Vagina (tissue), 2 donors: ENCODE results near the gene MC1R. TPM values are rescaled to one million over a fixed set of nuclear protein-coding genes. Genes with fewer than 3 reads are reported as not detected.

Experiments used
- DNase-seq, 2 donors: peaks; one replicate each; pipeline ENCODE4 v3.0.0-alpha.2; 2017; ENCODE audit errors: extremely low spot score in 2 of 2
- H3K27ac ChIP-seq: fragments of 200-600 bp; sonication (generic); one replicate; pipeline ENCODE4 v1.5.1; 2019
- H3K27me3 ChIP-seq: fragments of 200-600 bp; sonication (generic); one replicate; pipeline ENCODE4 v1.5.1; 2019
- H3K36me3 ChIP-seq, 2 donors: fragments of 200-600 bp; sonication (generic); one replicate each; pipeline ENCODE4 v1.5.1; 2017 to 2019
- H3K4me1 ChIP-seq: fragments of 200-600 bp; sonication (generic); one replicate; pipeline ENCODE4 v1.5.1; 2019
- H3K4me3 ChIP-seq, 2 donors: fragments of 200-600 bp; sonication (generic); 1 replicate in 1 of 2; 2 replicates in 1 of 2; pipeline ENCODE4 v1.5.1; 2016 to 2019
- H3K9me3 ChIP-seq: fragments of 200-600 bp; sonication (generic); one replicate; pipeline ENCODE4 v1.5.1; 2019
- CTCF ChIP-seq, 3 experiments: fragments of 450-650 bp in 2 of 3; fragments of 200-600 bp in 1 of 3; sonication (generic) in 1 of 3; IDR thresholded peaks; one replicate each; pipeline ENCODE4 v1.5.1; 2017 to 2019; ENCODE audit warnings: antibody characterized with exemption in 3 of 3, mild to moderate bottlenecking in 2 of 3, moderate library complexity in 2 of 3
- POLR2A ChIP-seq, 2 donors: fragments of 450-650 bp; IDR thresholded peaks; one replicate each; pipeline ENCODE4 v1.6.1; 2017; ENCODE audit warnings: antibody characterized with exemption in 2 of 2, mild to moderate bottlenecking in 2 of 2, moderate library complexity in 2 of 2
- POLR2AphosphoS5 ChIP-seq, 2 donors: sonication (generic); formaldehyde crosslinking; IDR thresholded peaks; one replicate each; pipeline ENCODE4 v1.9.0; 2017; ENCODE audit warnings: antibody characterized with exemption in 2 of 2, mild to moderate bottlenecking in 2 of 2, low read depth in 1 of 2; ENCODE audit not compliant: insufficient read depth in 1 of 2
- intact Hi-C: fragments of 100-400 bp; cut with DNase I; formaldehyde crosslinking; loops from one replicate; pipeline ENCODE4 v1.15.1; 2023
- total RNA-seq: library from RNA; depleted of rRNA; stranded (reverse); fragments of >200 nt; gene quantifications from one replicate; pipeline ENCODE4 v1.2.3, GENCODE V29; 2016

The MC1R gene
- total RNA-seq, 1 donor from 2014 or later, result 4.4 TPM

- no peak for TF ChIP-seq CTCF (IDR thresholded peaks at IDR 0.05)
- TF ChIP-seq POLR2AphosphoS5 (IDR thresholded peaks at IDR 0.05; ENCODE audit: insufficient read depth in 1 of 2, low read depth in 1 of 2), result no peak
- no peak for TF ChIP-seq POLR2A (IDR thresholded peaks at IDR 0.05)
- intact Hi-C loops, result no loop called here
- H3K36me3 ChIP-seq, result peaks cover 0 to 86% of the 10 kb centered on the region in 2 donors
Observed at GRCh38 chr16:89892055-89892630, 26.5 kb upstream of the MC1R start.

GRCh38 chr16:89892635-89893034, 26.0 kb upstream of the MC1R start:
- no peaks in the 10 kb centered on the region for H3K4me1 ChIP-seq
- no peaks in the 10 kb centered on the region for H3K9me3 ChIP-seq
- TF ChIP-seq CTCF (IDR thresholded peaks at IDR 0.05) (no peak), POLR2AphosphoS5 (IDR thresholded peaks at IDR 0.05; ENCODE audit: insufficient read depth in 1 of 2, low read depth in 1 of 2) (no peak), POLR2A (IDR thresholded peaks at IDR 0.05) (no peak)
- DNase-seq, result no peak
- H3K36me3 ChIP-seq, result peaks cover 0 to 86% of the 10 kb centered on the region in 2 donors
- H3K27me3 ChIP-seq, result no peaks in the 10 kb centered on the region
- intact Hi-C loops, result no loop called here
- no peak overlapping the region for H3K4me3 ChIP-seq
- no peak overlapping the region for H3K27ac ChIP-seq

More at GRCh38 chr16:89892055-89892630, 26.5 kb upstream of the MC1R start:
- no peak for DNase-seq
- Histone ChIP-seq H3K27ac (no peak overlapping the region), H3K4me1 (no peaks in the 10 kb centered on the region), H3K9me3 (no peaks in the 10 kb centered on the region), H3K27me3 (no peaks in the 10 kb centered on the region), H3K4me3 (no peak overlapping the region)

GRCh38 chr16:89893642-89894548, 24.8 kb upstream of the MC1R start:
- H3K27ac ChIP-seq, result no peak overlapping the region
- intact Hi-C loops, result no loop called here
- no peak overlapping the region for H3K4me3 ChIP-seq
- no peaks in the 10 kb centered on the region for H3K4me1 ChIP-seq
- H3K36me3 ChIP-seq, result peaks cover 0 to 89% of the 10 kb centered on the region in 2 donors
- DNase-seq, result no peak
- no peak for TF ChIP-seq POLR2A (IDR thresholded peaks at IDR 0.05)
- no peak for TF ChIP-seq POLR2AphosphoS5 (IDR thresholded peaks at IDR 0.05; ENCODE audit: insufficient read depth in 1 of 2, low read depth in 1 of 2)
- TF ChIP-seq CTCF (IDR thresholded peaks at IDR 0.05), result no peak
- H3K9me3 ChIP-seq, result no peaks in the 10 kb centered on the region
- no peaks in the 10 kb centered on the region for H3K27me3 ChIP-seq

- intact Hi-C loops, result no loop called here
- Histone ChIP-seq H3K27ac (no peak overlapping the region), H3K27me3 (no peaks in the 10 kb centered on the region), H3K4me3 (no peak overlapping the region), H3K36me3 (peaks cover 0 to 87% of the 10 kb centered on the region in 2 donors), H3K9me3 (no peaks in the 10 kb centered on the region), H3K4me1 (no peaks in the 10 kb centered on the region)
- no peak for DNase-seq
- TF ChIP-seq POLR2AphosphoS5 (IDR thresholded peaks at IDR 0.05; ENCODE audit: insufficient read depth in 1 of 2, low read depth in 1 of 2) (no peak), POLR2A (IDR thresholded peaks at IDR 0.05) (no peak), CTCF (IDR thresholded peaks at IDR 0.05) (no peak)
Observed at GRCh38 chr16:89895482-89896250, 23.0 kb upstream of the MC1R start.
